OCI-LY7 (cell line): Measurements from ENCODE around the gene GPAT3. TPM values are rescaled to one million over a fixed set of nuclear protein-coding genes. Genes with fewer than 3 reads are reported as not detected.

Experiments
- BruUV-seq: library from RNA; stranded (reverse); fragments of 400-500 nt; replicated peaks from 2 replicates; lab custom pipeline; 2021; lab: Mats Ljungman, UMichigan
- CTCF ChIA-PET: fragments of 300-600 bp; sonication (Branson Sonifier 250); formaldehyde crosslinking; loops from one replicate; lab custom pipeline; 2022; ENCODE audit warnings: antibody characterized with exemption; ENCODE audit not compliant: unreplicated experiment; lab: Charles Lee
- POLR2A ChIA-PET: fragments of 300-600 bp; sonication (Branson Sonifier 250); formaldehyde crosslinking; loops from one replicate; lab custom pipeline; 2022; ENCODE audit warnings: antibody characterized with exemption; lab: Charles Lee
- DNase-seq: peaks from one replicate; pipeline ENCODE4 v3.0.0-alpha.2; 2015; ENCODE audit warnings: low spot score
- H2AFZ ChIP-seq: fragments of 200-600 bp; sonication (generic), shearing (Covaris generic); 2 replicates; pipeline ENCODE4 v1.6.1; 2014; ENCODE audit warnings: mild to moderate bottlenecking, antibody characterized with exemption, low read length, moderate library complexity
- H3K27ac ChIP-seq: fragments of 200-600 bp; sonication (generic); 2 replicates; pipeline ENCODE4 v1.5.1; 2014; ENCODE audit warnings: mixed run types, low read depth, mild to moderate bottlenecking, moderate library complexity, low read length, inconsistent platforms; ENCODE audit not compliant: poor library complexity, severe bottlenecking
- H3K36me3 ChIP-seq: fragments of 200-600 bp; sonication (generic); 2 replicates; pipeline ENCODE4 v1.6.1; 2014; ENCODE audit warnings: mild to moderate bottlenecking, antibody characterized with exemption, low read length, moderate library complexity, mixed read lengths; ENCODE audit not compliant: insufficient read depth
- H3K4me1 ChIP-seq: fragments of 200-600 bp; sonication (generic); 2 replicates; pipeline ENCODE4 v1.5.1; 2014; ENCODE audit warnings: mild to moderate bottlenecking, low read length; ENCODE audit not compliant: insufficient read depth, poor library complexity, severe bottlenecking
- H3K4me2 ChIP-seq: fragments of 200-600 bp; sonication (generic); 2 replicates; pipeline ENCODE4 v1.6.1; 2014; ENCODE audit warnings: mild to moderate bottlenecking, low read length
- H3K4me3 ChIP-seq: fragments of 200-600 bp; sonication (generic); 2 replicates; pipeline ENCODE4 v1.5.1; 2014; ENCODE audit warnings: mild to moderate bottlenecking, low read depth, low read length; ENCODE audit not compliant: poor library complexity, severe bottlenecking
- H3K79me2 ChIP-seq: fragments of 200-600 bp; sonication (generic); 2 replicates; pipeline ENCODE4 v1.6.1; 2016; ENCODE audit warnings: low read depth, mild to moderate bottlenecking, low read length, moderate library complexity, mixed read lengths; ENCODE audit not compliant: insufficient read depth
- H3K9me2 ChIP-seq: fragments of 200-600 bp; sonication (generic); 2 replicates; pipeline ENCODE4 v1.6.1; 2016; ENCODE audit warnings: mild to moderate bottlenecking, low read length, mixed read lengths; ENCODE audit not compliant: insufficient read depth
- H3K9me3 ChIP-seq: fragments of 200-600 bp; sonication (generic); 2 replicates; pipeline ENCODE4 v1.6.1; 2014; ENCODE audit warnings: mild to moderate bottlenecking, mixed run types, low read length, mixed read lengths
- H4K20me1 ChIP-seq: fragments of 200-600 bp; sonication (generic); 2 replicates; pipeline ENCODE4 v1.6.1; 2014; ENCODE audit warnings: mild to moderate bottlenecking, antibody characterized with exemption, low read length, moderate library complexity, mixed read lengths; ENCODE audit not compliant: insufficient read depth
- CTCF ChIP-seq: fragments of 200-600 bp; sonication (generic); conservative IDR thresholded peaks from 2 replicates; pipeline ENCODE4 v1.5.1; 2014; ENCODE audit warnings: mild to moderate bottlenecking, antibody characterized with exemption, low read length, moderate library complexity, mixed read lengths
- EZH2phosphoT487 ChIP-seq: fragments of 200-600 bp; sonication (generic); IDR thresholded peaks from 2 replicates; pipeline ENCODE4 v1.6.1; 2018; ENCODE audit warnings: low read depth, borderline replicate concordance, mild to moderate bottlenecking, mixed run types, antibody characterized with exemption, low read length, moderate library complexity, mixed read lengths
- intact Hi-C: fragments of 100-400 bp; cut with micrococcal nuclease; formaldehyde crosslinking; loops from one replicate; pipeline ENCODE4 v1.10.0; 2022; ENCODE audit not compliant: unreplicated experiment
- total RNA-seq, 2 experiments: library from RNA; depleted of rRNA in 1 of 2; stranded (reverse); fragments of >200 nt in 1 of 2; shearing (Covaris generic) in 1 of 2; gene quantifications; 2 replicates each; pipeline ENCODE4 v1.2.3, GENCODE V29; 2014 to 2022

GPAT3 gene
- total RNA-seq, 2 experiments from 2014 or later = 0.41 TPM; not detected in 1

GRCh38 chr4:83569429-83569828 lies 33.5 kb downstream of the GPAT3 start:
- no peak overlapping the region for H3K4me2 ChIP-seq
- peaks cover 3% of the 10 kb centered on the region for H3K4me1 ChIP-seq
- no peak for DNase-seq
- no TSS peak for BruUV-seq
- POLR2A ChIA-PET = interaction anchor here (0.7 kb wide), 1 partner anchor 203 kb away, joined by 3 read pairs; no protein-coding TSS in a partner anchor
- H3K9me3 ChIP-seq = no peaks in the 10 kb centered on the region
- CTCF ChIA-PET = interaction anchor here (1.3 kb wide), 1 partner anchor 13 kb away, joined by 3 read pairs; no protein-coding TSS in a partner anchor
- H2AFZ ChIP-seq = no peak overlapping the region
- no peak overlapping the region for H3K4me3 ChIP-seq
- no peak overlapping the region for H3K27ac ChIP-seq
- no peaks in the 10 kb centered on the region for H3K79me2 ChIP-seq
- H3K36me3 ChIP-seq = no peaks in the 10 kb centered on the region
- no peaks in the 10 kb centered on the region for H4K20me1 ChIP-seq
- no peak for TF ChIP-seq EZH2phosphoT487
- no peak for TF ChIP-seq CTCF
- H3K9me2 ChIP-seq = no peaks in the 10 kb centered on the region
- intact Hi-C loops = no loop called here

- BruUV-seq = no TSS peak
- H3K9me2 ChIP-seq = no peaks in the 10 kb centered on the region
- H3K9me3 ChIP-seq = no peaks in the 10 kb centered on the region
- intact Hi-C loops = no loop called here
- ChIA-PET POLR2A (interaction anchor here (0.7 kb wide), 1 partner anchor 204 kb away, joined by 3 read pairs; no protein-coding TSS in a partner anchor), CTCF (interaction anchor here (1.3 kb wide), 1 partner anchor 13 kb away, joined by 3 read pairs; no protein-coding TSS in a partner anchor)
- peak; percentile 36 for DNase-seq
- H2AFZ ChIP-seq = no peak overlapping the region
- TF ChIP-seq EZH2phosphoT487 (no peak), CTCF (no peak)
- H4K20me1 ChIP-seq = no peaks in the 10 kb centered on the region
- no peak overlapping the region for H3K4me3 ChIP-seq
- H3K4me1 ChIP-seq = peaks cover 3% of the 10 kb centered on the region
- H3K36me3 ChIP-seq = no peaks in the 10 kb centered on the region
- H3K4me2 ChIP-seq = 0 out of 2 replicates have a peak overlapping the region, but pooled peaks have one; percentile 4
- no peak overlapping the region for H3K27ac ChIP-seq
- H3K79me2 ChIP-seq = no peaks in the 10 kb centered on the region
These were observed 34.1 kb downstream of the GPAT3 start for GRCh38 chr4:83569987-83570386.

GRCh38 chr4:83572848-83573247 lies 36.9 kb downstream of the GPAT3 start:
- Histone ChIP-seq H3K4me2 (no peak overlapping the region), H3K79me2 (no peaks in the 10 kb centered on the region), H3K9me3 (no peaks in the 10 kb centered on the region), H3K9me2 (no peaks in the 10 kb centered on the region), H3K4me1 (peaks cover 3% of the 10 kb centered on the region), H3K27ac (no peak overlapping the region), H3K36me3 (no peaks in the 10 kb centered on the region), H4K20me1 (no peaks in the 10 kb centered on the region), H3K4me3 (no peak overlapping the region), H2AFZ (no peak overlapping the region)
- intact Hi-C loops = no loop called here
- POLR2A ChIA-PET = interaction anchor here (0.5 to 0.7 kb wide), 2 partner anchors 17 to 71 kb away, joined by 3 to 9 read pairs; no protein-coding TSS in a partner anchor
- DNase-seq = no peak
- no TSS peak for BruUV-seq
- CTCF ChIA-PET = no interaction called here
- no peak for TF ChIP-seq EZH2phosphoT487
- no peak for TF ChIP-seq CTCF
